HG03521 (cell line): ENCODE data around the gene SPTBN1.

Experiments
- ATAC-seq: cut with Tn5 transposase; IDR thresholded peaks from one replicate; pipeline ENCODE4 v1.9.1; 2021; ENCODE audit warnings: mild to moderate bottlenecking, moderate library complexity; ENCODE audit not compliant: unreplicated experiment

SPTBN1 gene

DNA sequence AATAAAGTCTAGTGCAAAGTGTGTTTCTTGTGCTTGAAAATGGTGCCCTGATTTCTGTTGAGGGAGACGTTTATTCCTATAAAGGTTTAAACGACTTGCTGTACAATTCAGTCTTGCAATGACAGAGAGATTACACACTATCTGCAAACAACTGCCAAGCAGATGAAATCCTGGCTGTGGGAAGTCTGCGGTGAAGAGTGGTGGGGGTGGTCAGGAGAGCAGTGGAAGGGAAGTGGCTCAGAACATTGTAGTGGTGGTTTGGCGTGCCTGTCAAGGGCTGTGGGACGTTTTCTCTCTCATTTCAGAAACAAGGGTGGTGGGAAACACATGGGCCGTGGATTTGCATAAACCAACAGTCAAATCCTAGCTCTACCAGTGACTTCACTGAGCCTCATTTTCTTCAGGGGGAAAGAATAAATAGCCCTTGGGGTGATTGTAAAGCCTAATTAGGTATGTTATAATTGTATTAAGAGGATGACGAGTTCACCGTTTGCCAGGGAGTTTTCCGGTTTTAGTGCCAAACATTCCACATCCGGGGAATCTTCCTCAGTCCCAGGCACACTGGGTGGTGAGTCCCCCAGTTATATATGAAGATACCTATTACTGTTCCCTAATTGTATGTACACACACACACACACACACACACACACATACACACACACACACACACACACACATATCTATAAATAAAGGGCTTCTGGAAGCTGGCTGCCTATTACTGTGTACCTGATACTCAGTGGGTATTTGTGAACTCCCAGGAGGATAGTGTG, 115.0 kb downstream of the SPTBN1 start:
- ATAC-seq = peak; percentile 66

DNA sequence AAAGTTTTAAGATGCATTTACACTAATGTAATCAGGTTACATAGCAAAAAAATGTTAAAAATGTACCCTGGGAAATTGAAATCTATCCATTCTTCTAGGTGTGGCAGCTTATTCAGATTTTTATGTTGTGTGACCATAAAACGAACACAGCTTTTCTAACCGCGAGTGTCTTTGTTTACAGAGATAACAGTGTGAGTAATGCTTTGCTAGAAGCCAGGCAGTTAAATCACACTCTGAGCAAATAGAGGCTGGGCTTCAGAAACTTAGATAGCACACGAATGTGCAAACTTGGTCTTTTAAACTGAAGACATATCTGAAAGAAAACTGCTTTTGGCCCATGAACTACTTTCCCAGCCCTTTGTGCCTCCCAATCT, 116.1 kb downstream of the SPTBN1 start:
- peak; percentile 17 for ATAC-seq

DNA sequence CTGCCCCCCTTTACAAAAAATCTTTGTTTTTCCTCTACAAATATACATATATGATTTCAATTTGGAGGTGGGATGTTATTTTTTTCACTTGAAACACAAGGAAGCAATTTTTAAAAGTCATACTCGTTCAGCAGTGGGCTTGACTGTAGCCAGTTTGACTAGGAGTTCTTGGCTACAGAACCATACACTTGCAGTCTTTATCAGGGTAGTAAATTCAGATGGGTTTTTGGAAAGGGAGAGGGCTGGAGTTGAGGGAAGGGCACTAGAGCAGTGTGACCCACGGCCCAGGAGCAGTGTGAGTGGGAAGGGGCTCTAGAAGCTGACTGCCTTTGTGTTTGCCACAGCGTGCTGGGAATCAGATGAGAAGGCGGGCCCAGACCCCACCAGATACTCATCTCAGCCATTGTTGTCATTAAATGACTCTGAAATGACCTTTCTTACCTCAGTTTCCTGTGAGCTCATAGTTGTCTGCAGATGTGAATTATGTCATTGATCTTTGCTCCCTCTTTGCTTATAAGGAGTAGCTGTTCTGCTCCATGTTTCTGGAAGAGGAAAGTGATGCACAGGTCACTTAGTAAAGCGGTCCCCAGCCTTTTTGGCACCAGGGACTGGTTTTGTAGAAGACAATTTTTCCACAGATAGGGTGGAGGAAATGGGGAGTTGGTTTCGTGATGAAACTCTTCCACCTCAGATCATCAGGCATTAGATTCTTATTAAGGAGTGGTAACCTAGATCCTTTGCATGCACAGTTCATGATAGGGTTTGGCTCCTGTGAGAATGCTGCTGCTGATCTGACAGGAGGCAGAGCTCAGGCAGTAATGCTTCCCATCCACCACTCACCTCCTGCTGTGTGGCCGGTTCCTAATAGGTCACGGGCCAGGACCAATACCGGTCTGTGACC, 116.8 kb downstream of the SPTBN1 start:
- ATAC-seq = no peak

DNA sequence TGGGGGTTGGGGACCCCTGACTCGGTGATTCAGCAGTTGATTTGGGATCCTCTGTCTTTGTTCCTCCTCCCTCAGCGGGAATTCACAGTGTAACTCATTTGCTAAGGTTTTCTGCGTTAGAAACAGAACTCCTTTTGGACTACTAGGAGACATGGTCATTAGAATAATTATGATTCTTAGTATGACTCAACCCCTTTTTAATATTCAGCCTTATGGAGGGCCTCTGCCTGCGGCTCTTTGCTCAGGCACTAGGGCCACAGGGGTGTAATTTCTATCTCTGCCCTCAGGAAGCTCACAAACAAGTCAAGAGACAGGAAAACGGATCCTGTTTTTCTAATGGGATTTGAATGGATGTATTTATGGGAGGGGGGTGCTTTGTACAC, 117.4 kb downstream of the SPTBN1 start:
- no peak for ATAC-seq

DNA sequence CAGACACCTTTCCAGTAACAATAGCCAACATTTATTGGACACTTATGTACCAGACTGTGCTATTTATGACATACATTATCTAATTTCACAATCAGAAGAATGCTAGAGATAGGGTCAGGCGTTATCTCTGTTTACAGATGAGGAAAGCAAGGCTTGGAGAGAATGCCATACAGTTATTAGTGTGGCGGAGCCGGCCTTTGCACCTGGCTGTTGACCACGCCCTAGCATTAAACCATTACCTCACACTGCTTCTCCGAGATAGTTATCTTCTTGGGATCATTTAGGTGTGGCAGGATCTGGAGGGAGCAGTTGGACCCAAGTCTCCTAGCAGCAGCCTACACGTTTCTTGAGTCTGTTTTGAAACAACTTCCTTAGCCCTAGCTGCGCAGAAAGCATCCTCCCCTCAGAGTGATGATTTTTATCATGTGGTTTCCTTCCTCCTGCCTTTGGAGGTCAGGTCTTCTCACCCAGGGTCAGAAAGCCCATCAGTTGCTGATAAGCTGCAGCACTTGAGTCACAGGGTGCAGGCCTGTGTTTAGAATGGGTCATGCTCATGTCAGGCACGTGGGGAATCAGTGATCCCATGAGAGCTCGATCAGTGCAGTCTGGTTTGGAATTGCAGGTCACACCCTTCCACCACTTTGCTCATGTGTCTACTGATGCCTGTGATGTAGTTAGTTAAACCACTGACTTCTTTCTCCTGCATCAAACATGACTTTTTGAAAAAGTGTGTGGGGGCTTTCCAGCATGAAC, 118.2 kb downstream of the SPTBN1 start:
- no peak for ATAC-seq

DNA sequence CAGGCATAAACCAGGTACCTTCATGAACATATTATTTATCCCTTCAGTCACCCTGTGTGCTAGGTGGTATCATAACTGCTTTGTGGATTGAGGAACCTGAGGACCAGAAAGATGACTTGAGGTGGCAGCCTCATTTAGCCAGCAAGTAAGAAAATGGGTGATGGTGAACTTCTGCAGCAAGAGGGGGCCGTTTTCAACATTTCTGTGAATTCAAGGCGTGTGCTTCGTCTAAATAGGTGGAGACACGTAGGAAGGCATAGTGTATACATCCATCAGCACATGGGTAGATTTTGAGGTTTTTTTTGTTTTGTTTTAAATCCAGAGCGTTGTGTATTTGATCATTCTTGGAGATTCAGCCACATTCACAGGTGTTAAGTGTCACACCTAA, 118.7 kb downstream of the SPTBN1 start:
- no peak for ATAC-seq

- ATAC-seq = no peak
These were observed 119.3 kb downstream of the SPTBN1 start for GRCh38 chr2:54575379-54575888.

- no peak for ATAC-seq
These were observed 120.9 kb downstream of the SPTBN1 start for GRCh38 chr2:54577035-54577434.

- ATAC-seq = no peak
These were observed 122.0 kb downstream of the SPTBN1 start for GRCh38 chr2:54577944-54578647.

- no peak for ATAC-seq
These were observed 122.5 kb downstream of the SPTBN1 start for GRCh38 chr2:54578648-54579045.

DNA sequence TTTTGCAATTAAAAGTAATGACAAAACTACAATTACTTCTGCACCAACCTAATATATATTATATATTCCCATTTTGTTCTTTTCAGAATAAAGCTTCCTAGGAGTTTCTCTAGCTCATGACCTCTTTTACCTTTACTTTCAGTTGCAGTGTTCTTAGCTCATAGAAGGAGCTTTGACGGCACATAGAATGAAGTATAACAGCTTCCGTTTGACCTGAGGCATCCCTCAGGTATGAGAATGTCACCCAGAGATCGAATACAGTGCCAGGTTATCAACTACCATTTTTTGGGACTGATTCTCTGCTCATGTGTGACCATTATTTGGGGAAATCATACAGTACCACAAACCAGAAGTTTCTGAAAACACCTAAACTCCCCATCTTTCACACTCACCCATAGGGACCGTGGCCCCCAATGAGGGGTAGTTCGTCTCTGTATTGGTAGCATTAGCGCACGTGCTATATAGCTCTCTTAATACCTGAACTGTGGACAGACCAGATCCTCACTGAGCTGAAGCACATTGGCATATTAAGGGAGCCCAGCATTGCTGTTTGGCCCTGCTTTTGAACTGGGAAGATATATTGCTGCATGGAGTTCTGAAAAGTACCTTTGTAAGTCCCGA, 123.0 kb downstream of the SPTBN1 start:
- ATAC-seq = no peak

GRCh38 chr2:54579682-54580620, 123.8 kb downstream of the SPTBN1 start:
- ATAC-seq = peak; percentile 85

GRCh38 chr2:54581326-54582039, 125.4 kb downstream of the SPTBN1 start:
- ATAC-seq = no peak

DNA sequence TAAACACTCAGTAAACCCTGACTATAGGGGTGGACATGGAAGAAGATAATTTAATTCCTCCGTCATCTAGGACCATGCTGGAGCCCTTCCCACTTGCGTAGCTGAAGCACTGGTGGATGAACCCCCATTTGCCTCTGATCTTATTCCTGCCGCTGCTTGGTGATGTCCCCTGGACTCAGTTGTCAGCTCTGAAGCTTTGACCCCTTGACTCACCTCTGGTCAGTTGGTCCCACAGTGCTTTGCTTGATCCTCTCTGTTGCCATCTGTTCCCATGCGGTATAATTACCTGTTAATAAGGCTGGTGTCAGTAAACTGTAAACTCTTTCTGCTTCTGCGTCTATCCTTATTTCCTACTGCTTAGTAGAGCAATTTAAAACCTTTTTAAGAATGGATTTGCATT, 126.9 kb downstream of the SPTBN1 start:
- no peak for ATAC-seq

GRCh38 chr2:54584598-54584997, 128.5 kb downstream of the SPTBN1 start:
- ATAC-seq = no peak

GRCh38 chr2:54585136-54585733, 129.1 kb downstream of the SPTBN1 start:
- no peak for ATAC-seq

DNA sequence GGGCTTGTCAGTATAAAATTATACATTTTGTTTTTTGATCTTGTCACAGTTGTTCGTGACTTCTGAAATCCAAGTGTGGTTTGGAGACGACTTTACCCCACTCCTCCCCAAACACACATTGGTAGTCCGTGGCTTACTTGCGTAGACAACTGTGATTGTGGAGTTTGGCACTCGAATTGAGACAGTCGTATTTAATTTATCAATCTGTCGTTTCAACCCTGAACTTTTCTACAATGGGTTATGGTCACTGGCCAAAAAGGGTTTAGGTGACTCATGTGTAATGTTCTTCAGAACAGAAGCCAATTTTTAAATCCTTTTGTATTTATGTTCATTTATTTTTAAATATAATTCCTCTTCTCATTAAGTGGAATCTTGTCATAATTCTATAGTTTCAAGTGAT, 129.9 kb downstream of the SPTBN1 start:
- ATAC-seq = no peak

DNA sequence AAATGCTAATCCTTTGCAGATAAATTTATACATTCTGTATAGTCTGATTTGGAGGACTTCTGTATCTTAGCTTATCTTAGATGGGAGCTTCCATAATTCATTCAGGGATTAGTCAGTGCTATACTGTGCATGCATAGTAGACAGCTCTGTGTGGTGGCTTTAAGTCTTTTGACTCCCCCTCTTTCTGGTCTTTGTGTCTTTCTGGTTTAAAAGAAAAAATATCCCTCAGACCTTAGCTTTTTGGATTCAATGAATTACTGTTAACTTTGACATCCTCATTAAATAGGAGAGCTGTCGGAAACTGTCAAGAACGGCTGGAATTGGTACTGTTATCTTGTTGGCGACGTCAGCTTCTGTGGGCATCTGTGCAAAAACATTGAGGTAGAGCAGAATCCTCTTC, 130.4 kb downstream of the SPTBN1 start:
- ATAC-seq = no peak
